Tibial nerve (tissue), 4 donors: ENCODE data around the gene MATR3. TPM values are rescaled to one million over a fixed set of nuclear protein-coding genes. Genes with fewer than 3 reads are reported as not detected.

Experiments used
- DNase-seq, 2 donors: peaks; one replicate each; pipeline ENCODE4 v3.0.0-alpha.2; 2019; ENCODE audit warnings: low spot score in 2 of 2
- H3K27ac ChIP-seq, 4 donors: fragments of 200-600 bp; sonication (generic) in 3 of 4; one replicate each; pipeline ENCODE4 v1.5.1; 2017 to 2019; ENCODE audit warnings: mild to moderate bottlenecking in 1 of 4
- H3K27me3 ChIP-seq, 2 donors: fragments of 200-600 bp; sonication (generic) in 1 of 2; one replicate each; pipeline versions ENCODE4 v1.5.1 to v1.6.0; 2017 to 2019
- H3K36me3 ChIP-seq, 3 donors: fragments of 200-600 bp; sonication (generic); one replicate each; pipeline ENCODE4 v1.5.1; 2018 to 2019
- H3K4me1 ChIP-seq, 4 donors: fragments of 200-600 bp; sonication (generic) in 3 of 4; one replicate each; pipeline ENCODE4 v1.5.1; 2017 to 2019
- H3K4me3 ChIP-seq, 4 donors: fragments of 200-600 bp; sonication (generic) in 3 of 4; one replicate each; pipeline ENCODE4 v1.5.1; 2017 to 2019; ENCODE audit warnings: mild to moderate bottlenecking in 1 of 4, moderate library complexity in 1 of 4
- H3K9me3 ChIP-seq, 4 donors: fragments of 200-600 bp; sonication (generic) in 3 of 4; one replicate each; pipeline ENCODE4 v1.5.1; 2017 to 2019
- EP300 ChIP-seq, 2 donors: sonication (generic); formaldehyde crosslinking; IDR thresholded peaks; one replicate each; pipeline ENCODE4 v1.6.1; 2017; ENCODE audit warnings: antibody characterized with exemption in 2 of 2, mild to moderate bottlenecking in 1 of 2
- POLR2A ChIP-seq, 2 donors: fragments of 450-650 bp; IDR thresholded peaks; one replicate each; pipeline ENCODE4 v1.6.1; 2017; ENCODE audit warnings: antibody characterized with exemption in 2 of 2, mild to moderate bottlenecking in 2 of 2, moderate library complexity in 2 of 2
- WGBS, 2 donors: methylation state at CpG; one replicate each; pipeline ENCODE4 v1.1.5; 2018; 5-methylcytosine and 5-hydroxymethylcytosine counted together
- total RNA-seq, 4 donors: library from RNA; depleted of rRNA; stranded (reverse); fragments of >200 nt; gene quantifications; one replicate each; pipeline ENCODE4 v1.1.0, GENCODE V29; 2016
- TF ChIP-seq, protein P1 (sequence below), 5 experiments: fragments of 200-600 bp in 3 of 5; fragments of 450-650 bp in 2 of 5; sonication (generic) in 3 of 5; IDR thresholded peaks; one replicate each; pipeline ENCODE4 v1.5.1; 2016 to 2019; ENCODE audit warnings: antibody characterized with exemption in 5 of 5, mild to moderate bottlenecking in 3 of 5, moderate library complexity in 2 of 5

Gene MATR3
- total RNA-seq, 4 donors from 2014 or later: 147 to 231 (median 196) TPM

DNA sequence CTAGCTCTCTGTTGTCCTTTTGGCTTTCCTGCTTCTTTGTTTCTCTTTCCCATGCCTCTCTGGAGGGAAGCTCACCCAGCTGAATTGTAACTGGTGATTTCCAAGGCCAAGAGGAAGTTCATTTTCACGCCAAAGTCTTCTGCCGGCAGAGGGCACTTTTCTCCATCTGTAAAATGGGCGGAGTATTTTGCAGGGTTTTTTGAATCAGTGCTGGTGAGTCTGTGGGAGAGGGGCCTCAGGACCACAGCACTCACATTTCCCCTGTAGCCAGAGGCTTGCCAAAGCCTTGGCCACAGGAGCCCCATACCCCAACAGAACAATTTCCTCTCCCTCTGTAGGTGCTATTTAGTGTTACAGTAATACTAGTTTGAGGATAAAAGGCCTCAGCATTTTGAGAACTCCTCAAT is 42.3 kb upstream of the MATR3 start:
- H3K4me1 ChIP-seq: no peaks in the 10 kb centered on the region
- H3K27me3 ChIP-seq: no peaks in the 10 kb centered on the region
- no peaks in the 10 kb centered on the region for H3K36me3 ChIP-seq
- no peak for DNase-seq
- 51 to 54% methylated on average over 3 of the region's 3 CpGs for WGBS, 2 donors
- H3K27ac ChIP-seq: no peak overlapping the region
- H3K9me3 ChIP-seq: no peaks in the 10 kb centered on the region
- no peak overlapping the region for H3K4me3 ChIP-seq
- TF ChIP-seq EP300 (IDR thresholded peaks at IDR 0.05) (no peak), POLR2A (IDR thresholded peaks at IDR 0.05) (no peak)
- TF ChIP-seq, protein P1, sequence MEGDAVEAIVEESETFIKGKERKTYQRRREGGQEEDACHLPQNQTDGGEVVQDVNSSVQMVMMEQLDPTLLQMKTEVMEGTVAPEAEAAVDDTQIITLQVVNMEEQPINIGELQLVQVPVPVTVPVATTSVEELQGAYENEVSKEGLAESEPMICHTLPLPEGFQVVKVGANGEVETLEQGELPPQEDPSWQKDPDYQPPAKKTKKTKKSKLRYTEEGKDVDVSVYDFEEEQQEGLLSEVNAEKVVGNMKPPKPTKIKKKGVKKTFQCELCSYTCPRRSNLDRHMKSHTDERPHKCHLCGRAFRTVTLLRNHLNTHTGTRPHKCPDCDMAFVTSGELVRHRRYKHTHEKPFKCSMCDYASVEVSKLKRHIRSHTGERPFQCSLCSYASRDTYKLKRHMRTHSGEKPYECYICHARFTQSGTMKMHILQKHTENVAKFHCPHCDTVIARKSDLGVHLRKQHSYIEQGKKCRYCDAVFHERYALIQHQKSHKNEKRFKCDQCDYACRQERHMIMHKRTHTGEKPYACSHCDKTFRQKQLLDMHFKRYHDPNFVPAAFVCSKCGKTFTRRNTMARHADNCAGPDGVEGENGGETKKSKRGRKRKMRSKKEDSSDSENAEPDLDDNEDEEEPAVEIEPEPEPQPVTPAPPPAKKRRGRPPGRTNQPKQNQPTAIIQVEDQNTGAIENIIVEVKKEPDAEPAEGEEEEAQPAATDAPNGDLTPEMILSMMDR (IDR thresholded peaks at IDR 0.05): no peak

DNA sequence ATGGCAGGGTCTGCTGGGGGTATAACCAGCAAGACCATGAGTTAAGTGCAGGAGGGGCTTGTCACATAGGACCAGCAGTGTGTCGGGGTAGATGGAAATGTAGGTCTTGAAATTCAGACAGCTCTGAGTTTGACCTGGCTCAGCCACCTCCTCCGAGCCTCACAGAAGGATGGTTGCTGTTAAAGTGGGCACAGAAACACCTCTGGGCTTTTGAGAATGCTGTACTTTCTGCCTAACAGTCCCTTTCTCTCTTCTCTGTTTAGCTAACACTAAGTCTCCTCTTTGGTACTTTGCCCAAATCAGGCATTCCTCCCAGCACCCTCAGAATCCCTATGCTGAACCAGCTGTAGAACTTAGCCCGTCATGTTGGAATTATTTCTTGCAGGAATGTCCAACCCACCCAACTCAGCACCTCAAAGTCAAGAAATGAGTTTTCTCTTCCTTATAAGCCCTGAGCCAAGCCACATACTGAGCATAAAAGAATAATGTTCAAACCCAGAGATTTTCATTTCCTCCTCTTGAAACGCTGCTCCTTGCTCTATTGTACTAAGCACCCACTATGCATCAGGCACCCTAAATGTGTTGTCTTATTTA is 41.7 kb upstream of the MATR3 start:
- 68 to 82% methylated on average over 4 of the region's 4 CpGs for WGBS, 2 donors
- no peaks in the 10 kb centered on the region for H3K36me3 ChIP-seq
- no peak for DNase-seq
- H3K4me3 ChIP-seq: no peak overlapping the region
- H3K27ac ChIP-seq: no peak overlapping the region
- no peak for TF ChIP-seq EP300 (IDR thresholded peaks at IDR 0.05)
- TF ChIP-seq, protein P1 (IDR thresholded peaks at IDR 0.05): no peak
- no peak for TF ChIP-seq POLR2A (IDR thresholded peaks at IDR 0.05)
- no peaks in the 10 kb centered on the region for H3K9me3 ChIP-seq
- H3K4me1 ChIP-seq: no peaks in the 10 kb centered on the region
- H3K27me3 ChIP-seq: no peaks in the 10 kb centered on the region

- H3K4me1 ChIP-seq: no peaks in the 10 kb centered on the region
- H3K4me3 ChIP-seq: no peak overlapping the region
- TF ChIP-seq POLR2A (IDR thresholded peaks at IDR 0.05): no peak
- TF ChIP-seq, protein P1 (IDR thresholded peaks at IDR 0.05): no peak
- H3K36me3 ChIP-seq: no peaks in the 10 kb centered on the region
- H3K27ac ChIP-seq: no peak overlapping the region
- no peaks in the 10 kb centered on the region for H3K27me3 ChIP-seq
- 90 to 94% methylated on average over 3 of the region's 3 CpGs for WGBS, 2 donors
- H3K9me3 ChIP-seq: no peaks in the 10 kb centered on the region
- no peak for DNase-seq
These were observed 40.4 kb upstream of the MATR3 start for GRCh38 chr5:139253115-139253514.

DNA sequence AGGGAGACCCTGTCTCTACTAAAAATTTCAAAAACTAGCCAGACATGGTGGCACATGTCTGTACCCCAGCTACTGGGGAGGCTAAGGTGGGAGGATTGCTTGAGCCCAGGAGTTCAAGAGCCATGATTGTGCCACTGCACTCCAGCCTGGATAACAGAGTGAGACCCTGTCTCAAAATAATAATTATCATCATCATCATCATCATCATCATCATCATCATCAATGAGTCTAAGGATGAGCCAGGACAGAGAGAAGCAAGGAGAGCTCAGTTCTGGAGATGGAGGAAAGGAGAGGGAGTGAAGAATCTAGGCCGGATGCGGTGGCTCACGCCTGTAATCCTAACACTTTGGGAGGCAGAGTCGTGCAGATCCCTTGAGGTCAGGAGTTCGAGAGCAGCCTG is 36.7 kb upstream of the MATR3 start:
- no peak overlapping the region for H3K27ac ChIP-seq
- no peaks in the 10 kb centered on the region for H3K9me3 ChIP-seq
- H3K4me3 ChIP-seq: no peak overlapping the region
- no peak for DNase-seq
- WGBS, 2 donors: 90% methylated on average over 5 of the region's 5 CpGs
- no peaks in the 10 kb centered on the region for H3K27me3 ChIP-seq
- TF ChIP-seq, protein P1 (IDR thresholded peaks at IDR 0.05): no peak
- TF ChIP-seq POLR2A (IDR thresholded peaks at IDR 0.05): no peak
- TF ChIP-seq EP300 (IDR thresholded peaks at IDR 0.05): no peak
- no peaks in the 10 kb centered on the region for H3K36me3 ChIP-seq
- H3K4me1 ChIP-seq: peaks cover 0 to under 1% (median 0%) of the 10 kb centered on the region in 4 donors

DNA sequence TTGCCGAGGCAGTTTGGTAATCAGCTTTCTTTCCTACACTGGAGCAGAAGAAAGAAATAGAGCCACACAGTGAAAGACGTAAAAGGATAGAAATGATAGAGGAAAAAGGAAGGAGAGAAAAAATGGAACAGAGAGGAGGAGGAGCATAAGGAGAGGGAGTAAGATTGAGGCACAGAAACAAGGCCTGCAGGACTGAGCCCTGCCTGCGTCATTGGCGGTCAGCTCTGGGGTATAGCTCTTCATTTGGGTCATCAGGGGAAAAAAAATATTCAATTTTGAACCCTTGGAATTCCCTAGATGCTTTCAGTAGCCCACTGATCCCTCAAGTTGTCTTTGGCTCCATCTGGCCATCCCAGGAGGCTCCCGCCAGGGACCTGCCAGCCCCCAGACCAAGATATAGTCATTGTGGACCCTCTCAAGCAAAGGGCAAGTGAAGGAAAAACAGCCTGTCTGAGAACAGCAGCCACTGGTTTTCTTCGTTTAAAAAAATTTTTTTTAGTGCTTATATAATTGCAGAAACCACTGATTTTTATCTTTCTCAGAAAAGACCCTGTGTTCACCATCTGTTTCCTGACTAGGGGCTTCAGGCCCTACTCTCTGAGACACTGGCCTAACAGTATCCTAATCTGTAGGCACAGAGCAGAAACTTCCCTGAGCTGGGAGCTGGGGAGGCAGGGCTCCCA is 31.3 kb upstream of the MATR3 start:
- no peak for DNase-seq
- no peaks in the 10 kb centered on the region for H3K9me3 ChIP-seq
- no peak overlapping the region for H3K4me3 ChIP-seq
- peak overlapping the region; percentile 23 to 83 (median 52) for H3K27ac ChIP-seq
- TF ChIP-seq EP300 (IDR thresholded peaks at IDR 0.05) (no peak), POLR2A (IDR thresholded peaks at IDR 0.05) (no peak)
- TF ChIP-seq, protein P1 (IDR thresholded peaks at IDR 0.05): no peak
- H3K4me1 ChIP-seq: peaks cover 0 to 12% (median 4%) of the 10 kb centered on the region in 4 donors
- WGBS, 2 donors: 50 to 54% methylated on average over 6 of the region's 6 CpGs
- H3K36me3 ChIP-seq: no peaks in the 10 kb centered on the region
- no peaks in the 10 kb centered on the region for H3K27me3 ChIP-seq
